Measurements from ENCODE around the gene GJB4. TPM values are rescaled to one million over a fixed set of nuclear protein-coding genes. Genes with fewer than 3 reads are reported as not detected.

GJB4 gene
- total RNA-seq, 4 donors from 2014 or later, result 0.27 TPM; not detected in 3

GRCh38 chr1:34787461-34788420 is 28.2 kb downstream of the GJB4 start:
- TF ChIP-seq POLR2A (IDR thresholded peaks at IDR 0.05) (no peak), CTCF (IDR thresholded peaks at IDR 0.05) (peak in 1 of 4 experiments; percentile 25)
- H3K4me3 ChIP-seq, result no peak overlapping the region
- ATAC-seq, result no peak
- WGBS, 2 donors (ENCODE audit: low coverage in 1 of 2), result 18 to 20% methylated on average over 4 to 5 of the region's 9 CpGs
- H3K27me3 ChIP-seq, result peaks cover 48% of the 10 kb centered on the region
- peaks cover 0 to 12% (median 0%) of the 10 kb centered on the region in 3 donors for H3K4me1 ChIP-seq
- no peaks in the 10 kb centered on the region for H3K36me3 ChIP-seq
- peaks cover 0 to 5% (median 0%) of the 10 kb centered on the region in 3 donors for H3K9me3 ChIP-seq
- no peak overlapping the region for H3K27ac ChIP-seq

- Histone ChIP-seq H3K36me3 (peaks cover 0 to 21% of the 10 kb centered on the region in 2 donors), H3K4me1 (peaks cover 0 to 19% (median 0%) of the 10 kb centered on the region in 3 donors), H3K9me3 (peaks cover 0 to 5% (median 0%) of the 10 kb centered on the region in 3 donors), H3K4me3 (no peak overlapping the region), H3K27me3 (peaks cover 48% of the 10 kb centered on the region), H3K27ac (peak overlapping the region in 2 of 4 donors; percentile 7 to 27)
- no peak for ATAC-seq
- TF ChIP-seq POLR2A (IDR thresholded peaks at IDR 0.05), result no peak
- no peak for TF ChIP-seq POLR2AphosphoS5 (IDR thresholded peaks at IDR 0.05)
- no peak for TF ChIP-seq CTCF (IDR thresholded peaks at IDR 0.05)
- TF ChIP-seq EP300 (IDR thresholded peaks at IDR 0.05), result no peak
- WGBS, 2 donors (ENCODE audit: low coverage in 1 of 2), result 53% methylated on average over 3 of the region's 6 CpGs; no CpG with 5 or more reads in 1 of the 2 donors
Observed at GRCh38 chr1:34790985-34791384, 31.4 kb downstream of the GJB4 start.

- peaks cover 0 to 28% of the 10 kb centered on the region in 2 donors for H3K36me3 ChIP-seq
- 60% methylated on average over 1 of the region's 10 CpGs; no CpG with 5 or more reads in 1 of the 2 donors for WGBS, 2 donors (ENCODE audit: low coverage in 1 of 2)
- peaks cover 0 to 13% (median 0%) of the 10 kb centered on the region in 3 donors for H3K4me1 ChIP-seq
- H3K27me3 ChIP-seq, result peaks cover 44% of the 10 kb centered on the region
- H3K27ac ChIP-seq, result peak overlapping the region in 2 of 4 donors; percentile 40 to 62
- no peak for TF ChIP-seq CTCF (IDR thresholded peaks at IDR 0.05)
- no peak for TF ChIP-seq EP300 (IDR thresholded peaks at IDR 0.05)
- TF ChIP-seq POLR2A (IDR thresholded peaks at IDR 0.05), result no peak
- no peak for TF ChIP-seq POLR2AphosphoS5 (IDR thresholded peaks at IDR 0.05)
- H3K9me3 ChIP-seq, result peaks cover 0 to 5% (median 0%) of the 10 kb centered on the region in 3 donors
- ATAC-seq, result no peak
- peak overlapping the region in 1 of 2 donors; percentile 49 for H3K4me3 ChIP-seq
Observed at GRCh38 chr1:34792424-34792823, 32.9 kb downstream of the GJB4 start.

GRCh38 chr1:34792868-34793727 is 33.6 kb downstream of the GJB4 start, which contains the start of gene GJA4:
TSS of gene GJA4 (plus strand) at chr1:34792999. CDS start at chr1:34794214, 1,215 bp downstream.
- H3K4me1 ChIP-seq, result peaks cover 0 to 13% (median 0%) of the 10 kb centered on the region in 3 donors
- ATAC-seq, result no peak
- peak within 1 kb of the TSS; percentile 8 to 49 for H3K4me3 ChIP-seq
- 24% methylated on average over 6 of the region's 45 CpGs; no CpG with 5 or more reads in 1 of the 2 donors for WGBS, 2 donors (ENCODE audit: low coverage in 1 of 2)
- peaks cover 44% of the 10 kb centered on the region for H3K27me3 ChIP-seq
- TF ChIP-seq CTCF (IDR thresholded peaks at IDR 0.05) (no peak), POLR2AphosphoS5 (IDR thresholded peaks at IDR 0.05) (peak; percentile 8)
- peak within 1 kb of the TSS in 2 of 4 donors; percentile 48 to 62 for H3K27ac ChIP-seq
- peaks cover 0 to 5% (median 0%) of the 10 kb centered on the region in 3 donors for H3K9me3 ChIP-seq
- H3K36me3 ChIP-seq, result peaks cover 0 to 35% of the 10 kb centered on the region in 2 donors

Measured in gastroesophageal sphincter (tissue), 4 donors.